Measurements from ENCODE around the gene NTM.

DNA sequence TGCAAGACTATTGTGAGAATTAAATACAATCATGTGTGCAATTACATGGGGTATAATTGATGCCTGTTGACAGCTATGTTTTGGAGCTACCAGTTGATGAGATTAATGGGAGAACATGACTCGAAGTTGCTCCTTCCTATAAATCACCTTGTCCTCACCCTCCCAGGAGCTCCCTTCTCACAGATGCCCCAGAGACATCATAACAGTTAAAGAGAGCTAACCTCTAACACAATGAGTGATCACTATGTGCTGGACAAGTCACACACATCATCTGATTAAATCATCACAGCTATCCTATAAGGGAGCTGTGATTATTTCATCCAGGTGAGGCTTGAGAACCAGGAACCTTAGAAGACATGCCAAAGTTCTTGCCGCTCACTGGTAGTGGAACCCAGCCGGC is 394.2 kb downstream of the NTM start:
- TF ChIP-seq, protein P1, sequence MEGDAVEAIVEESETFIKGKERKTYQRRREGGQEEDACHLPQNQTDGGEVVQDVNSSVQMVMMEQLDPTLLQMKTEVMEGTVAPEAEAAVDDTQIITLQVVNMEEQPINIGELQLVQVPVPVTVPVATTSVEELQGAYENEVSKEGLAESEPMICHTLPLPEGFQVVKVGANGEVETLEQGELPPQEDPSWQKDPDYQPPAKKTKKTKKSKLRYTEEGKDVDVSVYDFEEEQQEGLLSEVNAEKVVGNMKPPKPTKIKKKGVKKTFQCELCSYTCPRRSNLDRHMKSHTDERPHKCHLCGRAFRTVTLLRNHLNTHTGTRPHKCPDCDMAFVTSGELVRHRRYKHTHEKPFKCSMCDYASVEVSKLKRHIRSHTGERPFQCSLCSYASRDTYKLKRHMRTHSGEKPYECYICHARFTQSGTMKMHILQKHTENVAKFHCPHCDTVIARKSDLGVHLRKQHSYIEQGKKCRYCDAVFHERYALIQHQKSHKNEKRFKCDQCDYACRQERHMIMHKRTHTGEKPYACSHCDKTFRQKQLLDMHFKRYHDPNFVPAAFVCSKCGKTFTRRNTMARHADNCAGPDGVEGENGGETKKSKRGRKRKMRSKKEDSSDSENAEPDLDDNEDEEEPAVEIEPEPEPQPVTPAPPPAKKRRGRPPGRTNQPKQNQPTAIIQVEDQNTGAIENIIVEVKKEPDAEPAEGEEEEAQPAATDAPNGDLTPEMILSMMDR (IDR thresholded peaks at IDR 0.05): no peak
- no peak for TF ChIP-seq EP300 (IDR thresholded peaks at IDR 0.05)
